ENCODE results near the gene INTU.

INTU gene

DNA sequence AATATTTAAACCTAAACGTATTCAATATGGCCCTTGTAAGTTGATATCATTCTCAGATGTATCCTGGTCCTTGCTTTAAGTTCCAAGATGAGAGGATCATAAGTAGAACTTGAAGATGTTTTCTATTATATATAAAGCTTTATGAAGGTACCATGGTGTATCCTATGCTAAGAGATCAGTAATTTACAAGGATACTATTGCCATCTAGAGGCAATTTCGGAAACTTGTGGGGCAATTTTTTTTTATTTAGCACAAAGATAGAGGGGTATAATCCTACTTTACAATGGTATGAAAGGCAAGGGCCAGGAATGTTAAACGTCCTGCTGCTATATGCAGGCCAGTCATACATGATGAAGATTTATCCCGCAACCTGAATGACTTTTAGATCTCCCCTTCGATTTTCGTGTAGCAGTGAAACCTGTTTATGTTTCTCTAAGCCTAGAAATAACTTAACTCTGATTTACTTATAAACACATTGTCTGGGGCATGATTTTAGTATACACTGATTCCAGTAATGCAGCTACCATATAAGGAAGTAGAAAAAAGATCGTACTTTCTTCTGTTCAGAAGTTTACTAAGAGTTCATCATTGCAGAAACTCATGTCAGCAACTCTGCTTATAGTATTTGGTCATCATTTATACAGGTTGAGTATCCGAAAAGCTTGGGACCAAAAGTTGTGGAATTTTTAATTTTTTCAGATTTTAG, 100.0 kb downstream of the INTU start:
- Histone ChIP-seq H3K4me3 (no peak overlapping the region), H3K27ac (no peak overlapping the region)

GRCh38 chr4:127734976-127735375, 102.2 kb downstream of the INTU start:
- Histone ChIP-seq H3K27ac (no peak overlapping the region), H3K4me3 (no peak overlapping the region)

DNA sequence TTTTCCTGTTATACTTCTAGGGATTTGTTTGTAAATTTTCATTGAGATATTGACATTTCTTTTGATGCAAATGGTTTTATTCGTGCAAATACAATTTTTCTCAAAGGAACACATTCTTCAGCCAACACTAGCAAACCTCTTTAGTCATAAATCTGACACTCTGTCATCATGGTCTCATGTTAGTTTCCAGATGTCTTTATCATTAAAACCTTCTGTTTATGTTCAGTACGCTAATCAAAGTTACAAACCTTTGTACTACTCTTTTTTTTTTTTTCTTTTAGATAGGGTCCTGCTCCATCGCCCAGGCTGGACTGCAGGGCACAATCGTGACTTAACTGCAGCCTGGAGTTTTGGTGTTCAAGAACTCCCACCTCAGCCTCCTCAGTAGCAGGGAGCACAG, 104.5 kb downstream of the INTU start:
- no peak overlapping the region for H3K27ac ChIP-seq
- H3K4me3 ChIP-seq, result no peak overlapping the region

DNA sequence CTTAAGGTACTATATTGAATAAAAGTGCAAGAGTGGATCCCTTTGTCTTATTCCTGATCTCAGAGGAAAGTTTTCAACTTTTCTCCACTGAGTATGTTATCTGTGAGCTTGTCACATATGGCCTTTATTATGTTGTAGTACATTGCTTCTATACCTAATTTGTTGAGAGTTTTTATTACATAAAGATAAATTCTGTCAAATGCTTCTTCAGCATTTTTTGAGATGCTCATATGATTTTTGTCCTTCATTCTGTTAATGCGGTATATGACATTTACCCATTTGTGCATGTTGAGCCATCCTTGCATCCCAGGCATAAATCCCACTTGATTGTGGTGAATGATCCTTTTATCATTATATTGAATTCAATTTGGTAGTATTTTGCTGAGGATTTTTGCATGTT, 108.5 kb downstream of the INTU start:
- H3K27ac ChIP-seq, result no peak overlapping the region

GRCh38 chr4:127747883-127748282, 115.1 kb downstream of the INTU start:
- Histone ChIP-seq H3K27ac (no peak overlapping the region), H3K4me3 (no peak overlapping the region)

More for the DNA sequence above, 108.5 kb downstream of the INTU start:
- no peak overlapping the region for H3K4me3 ChIP-seq

- Histone ChIP-seq H3K27ac (no peak overlapping the region), H3K4me3 (no peak overlapping the region)
Observed at GRCh38 chr4:127748957-127749356, 116.2 kb downstream of the INTU start.

DNA sequence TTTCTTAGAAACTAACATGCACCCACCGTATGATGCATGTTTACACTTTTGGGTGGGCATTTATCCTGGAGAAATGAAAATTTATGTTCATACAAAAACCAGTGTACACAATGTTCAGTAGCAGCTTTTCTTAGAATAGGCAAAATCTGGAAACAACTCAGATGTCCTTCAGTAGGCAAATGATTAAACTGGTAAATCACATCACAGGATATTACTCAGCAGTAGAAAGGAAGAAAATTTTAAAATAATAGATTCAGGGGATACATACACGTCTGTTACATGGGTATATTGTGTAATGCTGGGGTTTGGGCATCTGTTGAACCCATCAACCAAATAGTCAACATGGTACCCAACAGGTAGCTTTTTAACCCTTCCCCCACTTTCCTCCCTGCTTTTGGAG, 124.1 kb downstream of the INTU start:
- H3K4me3 ChIP-seq, result no peak overlapping the region
- H3K27ac ChIP-seq, result no peak overlapping the region

- no peak overlapping the region for H3K4me3 ChIP-seq
- no peak overlapping the region for H3K27ac ChIP-seq
Observed at GRCh38 chr4:127759228-127759820, 126.6 kb downstream of the INTU start.

GRCh38 chr4:127759893-127760292, 127.1 kb downstream of the INTU start:
- Histone ChIP-seq H3K27ac (no peak overlapping the region), H3K4me3 (no peak overlapping the region)

GRCh38 chr4:127771535-127772275, 138.9 kb downstream of the INTU start:
- no peak overlapping the region for H3K4me3 ChIP-seq
- H3K27ac ChIP-seq, result no peak overlapping the region

DNA sequence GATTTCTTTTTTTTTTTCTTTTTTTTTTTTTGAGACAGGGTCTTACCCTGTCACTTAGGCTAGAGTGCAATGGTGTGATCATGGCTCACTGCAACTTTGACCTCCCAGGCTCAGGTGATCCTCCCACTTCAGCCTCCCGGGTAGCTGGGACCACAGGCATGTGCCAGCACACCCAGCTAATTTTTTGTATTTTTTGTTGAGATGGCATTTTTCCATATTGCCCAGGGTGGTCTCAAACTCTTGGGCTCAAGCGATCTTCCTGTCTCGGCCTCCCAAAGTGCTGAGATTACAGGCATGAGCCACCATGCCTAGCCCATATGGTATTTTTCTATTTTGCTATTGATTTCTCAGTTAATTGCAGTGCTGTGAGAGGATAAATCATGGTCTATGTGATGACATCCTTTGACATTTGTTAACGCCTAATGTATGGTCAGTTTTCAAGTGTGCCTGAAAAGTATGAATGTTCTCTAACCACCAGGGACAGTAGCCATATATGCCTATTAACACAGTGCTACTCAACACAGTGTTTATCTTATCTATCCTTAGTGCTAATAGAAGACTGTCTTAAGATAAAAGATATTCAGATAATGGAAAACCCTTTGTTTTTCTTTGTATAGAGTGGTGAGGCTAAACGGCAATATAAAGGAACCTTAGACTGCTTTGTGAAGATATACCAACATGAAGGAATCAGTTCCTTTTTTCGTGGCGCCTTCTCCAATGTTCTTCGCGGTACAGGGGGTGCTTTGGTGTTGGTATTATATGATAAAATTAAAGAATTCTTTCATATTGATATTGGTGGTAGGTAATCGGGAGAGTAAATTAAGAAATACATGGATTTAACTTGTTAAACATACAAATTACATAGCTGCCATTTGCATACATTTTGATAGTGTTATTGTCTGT, 140.3 kb downstream of the INTU start:
- H3K4me3 ChIP-seq, result no peak overlapping the region
- no peak overlapping the region for H3K27ac ChIP-seq

DNA sequence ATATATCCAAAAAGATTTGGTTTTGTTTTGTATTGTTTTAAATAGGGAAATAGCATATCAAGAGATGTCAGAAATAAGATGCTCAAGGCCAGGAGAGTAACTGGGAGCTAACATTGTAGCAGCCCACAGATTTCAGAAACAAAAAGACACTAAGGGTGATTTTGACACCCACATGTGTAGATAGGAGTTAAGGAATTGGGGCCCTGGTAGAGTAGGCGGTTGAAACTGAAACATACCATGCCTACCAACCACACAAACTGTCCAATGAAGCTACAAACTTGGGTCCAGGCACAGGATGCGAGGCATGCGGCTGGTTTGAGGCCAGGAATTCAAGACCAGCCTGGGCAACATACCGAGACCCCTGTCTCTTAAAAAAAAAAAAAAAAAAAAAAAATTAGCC, 143.1 kb downstream of the INTU start:
- Histone ChIP-seq H3K4me3 (no peak overlapping the region), H3K27ac (no peak overlapping the region)

All from skin epidermis (tissue), 12 donors.